ENCODE data around the gene C1QTNF3.
A peak's percentile ranks its signal among the peaks of the same experiment; 100 is the strongest.

Gene C1QTNF3

GRCh38 chr5:33985447-33985846, 57.6 kb downstream of the C1QTNF3 start:
- DNase-seq: no peak

GRCh38 chr5:33984671-33985124, 58.3 kb downstream of the C1QTNF3 start, which contains the start of gene SLC45A2:
Gene SLC45A2 (minus strand): TSS chr5:33984693. CDS start chr5:33984583, 110 bp downstream.
- no peak for DNase-seq

- no peak for DNase-seq
These were observed 58.8 kb downstream of the C1QTNF3 start for GRCh38 chr5:33984178-33984577.

GRCh38 chr5:33981408-33982162, 61.4 kb downstream of the C1QTNF3 start:
- no peak for DNase-seq

GRCh38 chr5:33980030-33980429, 63.0 kb downstream of the C1QTNF3 start:
- DNase-seq: no peak

- DNase-seq: no peak
These were observed 64.7 kb downstream of the C1QTNF3 start for GRCh38 chr5:33978306-33978705.

GRCh38 chr5:33976307-33976706, 66.7 kb downstream of the C1QTNF3 start:
- DNase-seq: peak; percentile 55

GRCh38 chr5:33975852-33976251, 67.2 kb downstream of the C1QTNF3 start:
- no peak for DNase-seq

GRCh38 chr5:33973271-33973670, 69.7 kb downstream of the C1QTNF3 start:
- no peak for DNase-seq

- no peak for DNase-seq
These were observed 73.2 kb downstream of the C1QTNF3 start for GRCh38 chr5:33969572-33970452.

- no peak for DNase-seq
These were observed 74.6 kb downstream of the C1QTNF3 start for GRCh38 chr5:33968211-33969005.

Data from NCI-H2029 treated with DMSO at 0.1 percent for 48 hours (cell line).